Inferior parietal cortex (tissue), 1 donor: ENCODE data around the gene ACE2.

Experiments used
- DNase-seq: peaks from one replicate; pipeline ENCODE4 v3.0.0-alpha.2; 2016; ENCODE audit errors: extremely low spot score

ACE2 gene

DNA sequence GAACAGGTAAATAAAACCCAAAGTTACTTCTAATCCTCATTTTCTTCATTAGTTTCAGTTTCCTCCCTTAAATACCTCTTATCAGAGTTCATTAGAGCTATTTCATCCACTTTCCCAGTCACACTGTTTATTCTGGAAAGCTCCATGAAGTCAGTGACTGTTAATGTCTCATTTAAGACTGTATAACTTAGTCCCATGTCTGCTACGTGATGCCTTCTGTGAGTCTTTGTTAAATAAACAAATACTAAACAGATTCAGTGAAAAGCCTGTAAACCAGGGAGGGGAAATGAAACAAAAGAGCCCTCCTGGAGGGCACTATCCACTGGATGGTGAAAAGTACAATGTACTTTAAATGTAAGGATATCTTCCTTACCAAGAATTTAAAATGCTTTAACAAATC is 24.7 kb downstream of the ACE2 start:
- DNase-seq = no peak

DNA sequence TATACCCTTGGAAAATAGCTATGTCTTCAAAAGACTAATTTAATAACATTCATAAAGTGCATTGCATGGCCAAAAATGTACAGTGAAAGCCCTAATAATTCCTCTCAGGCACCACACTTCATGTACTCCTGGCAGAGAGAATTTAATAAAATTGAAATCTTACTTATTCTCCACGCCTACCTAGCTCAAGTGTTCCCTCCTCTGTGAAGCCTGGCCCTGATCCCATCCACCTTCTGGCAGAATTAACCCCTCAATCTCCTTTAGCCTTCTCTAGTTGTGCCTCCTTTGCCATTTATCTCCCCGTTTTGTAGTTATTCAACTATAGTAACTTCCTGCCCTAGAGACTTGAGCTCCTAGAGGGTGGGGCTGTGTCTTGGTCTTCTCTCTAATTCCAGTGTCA is 26.7 kb downstream of the ACE2 start:
- no peak for DNase-seq

DNA sequence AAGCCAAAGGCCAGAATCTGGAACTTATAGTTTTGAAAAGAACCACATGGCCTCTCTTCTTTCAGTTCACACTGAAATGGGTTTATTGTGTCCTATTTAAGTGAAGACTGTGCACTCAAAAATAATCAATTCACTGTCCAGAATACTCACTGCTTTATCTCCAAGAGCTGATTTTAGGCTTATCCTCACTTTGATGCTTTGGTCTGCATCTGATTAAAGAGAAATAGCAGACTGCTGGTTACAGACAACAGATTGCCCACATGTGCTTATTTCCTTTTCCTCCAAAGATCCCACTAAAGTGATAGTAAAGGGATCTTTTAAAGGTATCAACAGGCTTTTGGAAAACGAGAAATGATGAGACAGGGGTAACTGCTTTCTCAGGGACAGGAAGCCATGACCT is 30.6 kb downstream of the ACE2 start:
- no peak for DNase-seq

DNA sequence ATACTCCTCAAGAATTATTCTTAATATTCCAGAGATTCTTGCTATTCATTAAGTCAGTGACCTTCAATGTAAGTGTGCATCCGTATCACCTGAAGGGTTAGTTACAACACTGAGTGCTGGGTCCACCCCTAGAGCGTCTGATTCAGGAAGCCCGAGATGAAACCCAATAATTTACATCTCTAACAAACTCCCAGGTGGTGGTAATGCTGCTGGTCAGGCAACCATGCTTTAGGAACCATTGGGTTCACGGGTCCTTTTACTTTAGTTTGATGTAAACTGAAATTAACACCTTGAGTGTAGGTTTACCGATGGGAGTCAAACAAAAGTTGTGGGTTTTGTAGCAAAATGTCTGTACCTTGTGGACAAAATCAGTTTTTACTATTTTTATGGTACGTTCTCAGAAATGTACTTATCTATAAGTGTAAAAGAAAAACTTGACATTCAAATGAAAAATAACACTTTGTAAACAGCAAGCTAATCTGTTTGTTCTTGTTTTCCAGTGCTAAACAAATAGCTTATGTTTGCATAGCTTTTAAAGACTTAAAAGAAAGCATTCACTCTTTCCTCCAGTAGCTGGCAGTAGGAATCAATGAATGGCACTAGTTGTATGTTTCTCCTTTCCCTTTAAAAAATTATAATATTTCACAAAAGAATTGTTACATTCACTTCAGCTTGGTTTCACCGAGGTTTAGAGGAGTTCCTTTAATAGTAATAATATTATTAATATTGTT is 32.7 kb downstream of the ACE2 start:
- DNase-seq = no peak

DNA sequence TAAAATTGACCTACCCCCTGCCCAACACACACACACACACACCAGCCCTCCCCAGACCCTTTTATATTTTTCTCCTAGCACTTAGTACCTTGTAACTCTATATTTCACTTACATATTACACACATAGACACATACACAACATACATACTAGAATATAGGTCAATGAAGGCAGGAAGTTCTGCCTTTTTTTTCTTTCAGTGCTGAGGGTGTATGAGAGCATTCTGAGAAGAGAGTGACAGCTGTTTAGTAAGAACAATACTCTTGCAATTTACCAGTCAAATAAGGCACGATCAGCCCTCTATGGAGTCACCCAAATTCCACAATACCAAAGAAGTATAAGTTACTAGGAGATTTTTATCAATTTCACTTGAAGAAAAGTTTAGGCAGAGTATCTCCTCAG is 33.5 kb downstream of the ACE2 start:
- no peak for DNase-seq

DNA sequence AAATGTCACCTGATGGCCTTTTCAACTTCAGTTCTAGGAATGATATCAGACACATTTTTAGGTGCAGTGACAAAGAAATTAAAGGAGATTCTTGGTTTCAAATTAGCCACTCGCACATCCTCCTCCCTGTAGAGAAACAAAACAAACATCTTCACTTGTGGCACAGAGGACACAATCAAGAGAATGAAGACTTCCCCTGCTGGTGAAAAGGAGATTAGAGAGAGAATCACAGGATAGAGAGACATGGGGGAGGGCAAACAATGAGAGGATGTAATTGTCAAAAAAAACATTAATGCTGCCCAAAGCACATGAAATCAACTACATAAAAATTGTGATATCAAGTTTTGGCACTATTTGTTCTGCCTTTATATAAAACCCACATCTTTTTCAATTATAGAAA is 34.5 kb downstream of the ACE2 start:
- DNase-seq = no peak

DNA sequence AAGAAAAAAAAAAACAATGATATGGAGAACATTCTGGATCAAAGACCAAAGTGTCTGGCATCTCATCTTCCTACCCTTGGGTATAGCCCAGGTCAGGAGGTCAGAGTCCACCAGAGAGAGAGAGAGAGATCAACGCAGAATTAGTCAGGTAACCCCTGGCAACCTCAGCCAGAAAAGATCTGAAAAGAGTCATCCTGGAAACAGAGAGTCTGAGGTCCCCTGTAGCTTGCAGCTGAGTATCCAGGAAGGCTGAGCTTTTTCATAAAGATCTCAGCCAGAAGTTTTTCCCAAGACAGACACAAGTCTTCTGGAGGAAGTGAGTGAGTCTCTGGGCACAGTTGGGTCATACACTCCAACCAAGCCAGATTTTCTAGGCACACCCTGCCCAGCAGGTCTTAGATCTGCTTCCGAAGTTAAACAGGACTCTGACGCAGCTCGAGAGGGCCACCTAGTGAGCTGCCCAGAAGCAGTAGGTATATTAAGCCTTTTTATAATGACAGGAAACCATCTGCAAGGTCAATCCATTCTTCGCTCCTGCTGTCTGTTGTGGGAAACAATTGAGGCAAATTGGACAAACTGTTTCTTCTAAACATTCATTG is 35.7 kb downstream of the ACE2 start:
- DNase-seq = peak; percentile 36

DNA sequence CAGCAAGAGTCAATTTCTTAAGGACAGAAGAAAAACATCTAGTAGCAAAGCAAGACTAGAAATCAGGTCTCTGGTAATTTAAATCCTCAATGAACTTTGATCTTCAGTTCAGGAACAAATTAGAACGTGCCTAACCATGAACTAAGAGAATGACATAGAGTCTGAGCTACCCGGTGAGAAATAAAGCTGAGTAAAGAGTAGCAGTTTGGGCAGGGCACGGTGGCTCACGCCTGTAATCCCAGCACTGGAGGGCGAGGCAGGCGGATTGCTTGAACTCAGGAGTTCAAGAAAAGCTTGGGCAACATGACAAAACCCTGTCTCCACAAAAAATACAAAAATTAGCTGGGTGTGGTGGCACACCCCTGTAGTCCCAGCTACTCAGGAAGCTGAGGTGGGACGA is 37.7 kb downstream of the ACE2 start:
- DNase-seq = no peak

DNA sequence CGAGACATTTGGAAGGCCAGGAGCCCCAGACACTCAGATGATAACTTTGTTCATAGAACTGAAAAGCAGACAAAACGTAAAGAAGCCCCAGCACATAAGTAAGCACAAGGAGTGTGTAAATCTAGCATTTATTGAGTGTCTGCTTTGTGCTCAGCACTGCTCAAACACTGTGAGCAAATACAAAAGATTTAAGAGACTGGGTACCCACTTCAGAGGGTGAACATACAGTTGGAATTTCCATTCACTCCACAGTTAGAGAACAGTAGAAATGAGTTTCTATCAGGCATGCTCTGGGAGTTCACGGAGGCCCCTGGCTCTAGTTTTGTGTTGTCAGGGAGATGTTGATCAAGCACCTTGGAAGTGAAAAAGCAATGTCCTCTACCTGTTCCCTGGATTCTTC is 39.8 kb downstream of the ACE2 start:
- no peak for DNase-seq

DNA sequence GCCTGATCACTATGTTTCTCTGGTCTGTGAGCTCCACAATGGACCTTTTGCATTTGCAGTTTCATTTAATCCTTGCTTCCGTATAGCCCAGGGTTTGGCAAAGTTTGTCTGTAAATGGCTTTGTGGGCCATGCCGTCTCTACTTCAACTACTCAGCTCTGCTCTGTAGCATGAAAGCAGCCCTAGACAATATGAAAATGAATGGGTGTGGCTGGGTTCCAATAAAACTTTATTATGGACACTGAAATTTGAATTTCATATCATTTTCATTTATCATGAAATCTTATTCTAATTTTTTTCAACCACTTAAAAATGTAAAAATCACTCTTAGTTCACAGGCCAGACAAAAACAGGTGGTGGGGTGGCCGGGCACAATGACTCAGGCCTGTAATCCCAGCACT is 41.5 kb downstream of the ACE2 start:
- no peak for DNase-seq

DNA sequence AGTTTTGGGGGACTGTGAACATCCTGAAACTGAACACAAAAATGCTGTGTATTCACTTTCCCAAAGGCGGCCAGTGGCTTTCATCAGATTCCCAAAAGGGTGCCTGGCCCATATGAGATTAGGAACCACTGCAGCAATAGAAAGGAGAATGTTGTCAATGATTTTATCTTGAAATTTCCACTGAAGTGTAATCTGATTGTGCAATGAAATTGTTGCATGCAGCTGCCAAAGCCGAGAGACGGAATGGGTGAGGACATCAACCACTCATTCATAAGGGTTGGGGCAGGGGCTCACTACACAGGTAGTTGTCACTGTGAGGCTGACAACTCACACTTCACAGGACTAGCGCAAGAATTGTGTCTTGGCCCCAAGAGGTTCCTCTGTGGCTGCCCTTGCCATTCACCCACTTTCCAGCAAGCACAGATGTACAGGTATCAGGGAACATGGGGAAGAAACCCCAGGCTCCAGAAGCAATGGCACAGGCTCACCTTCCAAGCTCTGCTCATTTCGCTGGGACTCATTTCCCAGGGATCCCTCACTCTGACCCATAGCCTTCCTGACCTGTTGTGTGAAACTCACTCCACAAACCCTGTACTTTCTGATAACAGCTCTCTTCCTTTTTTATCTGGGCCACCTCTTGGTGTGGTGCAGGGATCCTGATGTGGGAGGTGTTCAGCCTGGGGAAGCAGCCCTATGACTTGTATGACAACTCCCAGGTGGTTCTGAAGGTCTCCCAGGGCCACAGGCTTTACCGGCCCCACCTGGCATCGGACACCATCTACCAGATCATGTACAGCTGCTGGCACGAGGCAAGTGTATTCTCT is 51.4 kb downstream of the ACE2 start:
- no peak for DNase-seq

DNA sequence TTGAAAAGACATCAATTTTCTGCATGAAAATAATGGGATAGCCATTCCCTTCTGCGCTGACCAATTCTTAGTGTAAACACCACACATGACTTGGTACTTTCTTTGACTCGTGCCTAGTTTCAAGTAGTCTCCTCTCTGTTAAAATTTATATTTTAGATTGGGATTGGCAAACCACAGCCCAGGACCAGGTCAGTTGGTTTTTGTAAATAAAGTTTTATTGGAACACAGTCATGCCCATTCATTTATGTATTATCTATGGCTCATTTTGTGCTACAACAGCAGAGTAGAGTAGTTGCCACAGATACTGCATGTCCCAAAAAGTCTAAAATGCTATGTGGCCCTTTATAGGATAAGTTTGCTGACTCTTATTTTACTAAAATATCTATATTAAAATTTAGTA is 53.4 kb downstream of the ACE2 start:
- no peak for DNase-seq

DNA sequence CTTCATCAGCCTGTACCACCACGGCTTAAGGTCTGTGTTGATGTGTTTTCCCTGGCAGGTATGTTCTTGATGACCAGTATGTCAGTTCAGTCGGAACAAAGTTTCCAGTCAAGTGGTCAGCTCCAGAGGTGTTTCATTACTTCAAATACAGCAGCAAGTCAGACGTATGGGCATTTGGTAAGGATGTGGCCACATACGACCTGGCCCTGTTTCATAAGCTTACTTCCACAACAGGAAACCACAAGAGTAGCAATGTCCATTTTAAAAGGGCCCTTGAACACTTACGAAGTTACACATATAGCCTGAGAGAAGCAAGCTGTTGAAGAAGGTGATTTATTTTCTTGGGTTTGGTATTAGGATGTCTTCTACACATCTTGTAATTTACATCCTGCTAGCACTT is 54.0 kb downstream of the ACE2 start:
- DNase-seq = no peak

DNA sequence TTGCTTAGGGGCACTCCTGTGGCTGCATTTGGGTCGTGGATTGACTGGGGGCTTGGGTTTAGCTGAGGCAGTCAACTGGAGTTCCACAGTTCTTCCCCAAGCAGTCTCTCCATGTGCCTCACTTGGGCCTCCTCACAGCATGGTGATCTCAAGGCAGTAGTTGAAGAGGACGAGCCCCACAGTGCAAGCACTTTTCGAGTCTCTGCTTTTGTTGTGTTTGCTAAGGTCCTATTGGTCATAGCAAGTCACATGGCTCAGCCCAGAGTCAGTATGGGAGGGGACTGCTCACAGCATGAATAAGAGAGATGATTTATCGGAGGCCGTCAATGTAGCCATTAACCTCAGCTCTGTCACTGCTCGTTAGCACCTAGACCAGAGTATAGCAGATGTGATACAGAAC is 70.4 kb downstream of the ACE2 start:
- no peak for DNase-seq

DNA sequence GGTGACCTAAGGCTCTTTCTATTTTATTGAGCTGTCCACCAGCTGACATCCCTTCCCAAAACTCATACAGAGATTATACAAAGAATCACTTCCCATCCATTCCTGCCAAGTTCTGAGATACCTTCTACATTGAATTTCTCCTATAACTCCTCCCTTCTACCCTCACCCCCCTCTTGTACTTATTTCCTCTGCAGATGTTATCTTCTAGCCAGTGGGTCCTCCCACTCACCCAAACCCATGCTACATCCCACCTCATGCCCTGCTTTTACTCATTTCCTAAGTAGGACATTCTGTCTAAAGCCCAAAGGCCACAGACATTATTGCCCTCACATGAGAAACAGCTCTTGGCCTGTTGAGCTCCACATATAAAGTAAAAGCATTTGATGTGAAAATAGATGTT is 71.6 kb downstream of the ACE2 start:
- DNase-seq = no peak

DNA sequence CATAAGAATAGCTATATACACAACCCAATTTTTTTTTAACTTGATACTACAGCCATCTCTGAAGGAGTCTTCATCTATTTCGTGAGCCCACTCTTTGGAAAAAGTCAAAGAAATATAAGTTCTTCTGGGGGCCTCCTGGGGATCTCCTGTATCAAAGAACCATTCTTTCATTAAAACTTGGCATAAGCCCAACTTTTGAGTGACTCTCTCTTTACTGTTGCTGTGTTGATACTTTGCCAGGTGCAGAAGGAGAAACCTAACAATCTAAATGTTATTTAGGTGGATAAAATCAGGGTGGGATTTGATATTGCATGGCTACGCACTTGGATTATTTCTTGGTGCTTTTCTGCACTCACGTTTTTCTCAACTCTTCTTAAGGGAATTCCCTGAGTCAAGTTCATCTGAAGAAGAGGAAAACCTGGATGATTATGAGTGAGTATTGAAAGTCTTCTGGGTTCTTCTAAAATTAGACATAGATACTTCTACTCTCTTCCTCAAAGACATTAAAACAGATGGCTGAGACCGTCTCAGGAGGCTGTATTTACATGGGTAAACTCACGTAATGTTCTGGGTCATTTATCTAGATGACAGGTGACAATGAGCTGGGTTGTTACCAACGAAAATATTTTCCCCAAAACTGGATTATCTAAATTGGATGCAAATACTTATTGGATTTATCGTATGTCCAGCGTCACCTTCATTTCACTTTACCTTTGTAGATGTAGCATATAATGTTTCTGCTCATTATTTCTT is 74.9 kb downstream of the ACE2 start:
- no peak for DNase-seq

DNA sequence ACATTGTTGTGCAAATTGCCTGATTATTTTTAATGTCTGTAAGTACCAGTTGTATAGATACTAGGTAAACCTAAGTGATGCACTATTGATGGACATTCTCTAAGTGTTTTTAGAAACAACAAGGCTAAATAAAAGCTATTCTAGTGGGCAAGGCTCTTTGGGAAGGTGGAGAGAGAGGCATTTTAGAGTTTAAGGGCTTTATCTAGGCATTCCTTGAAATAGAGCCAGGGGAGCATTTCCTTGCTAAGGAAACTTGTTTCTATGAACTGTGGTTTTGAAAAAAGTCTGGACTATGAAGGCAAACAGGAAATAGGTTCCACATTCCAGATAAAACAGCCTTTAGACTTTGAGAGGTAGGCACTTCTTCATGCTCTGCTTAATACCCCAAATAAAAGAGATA is 76.3 kb downstream of the ACE2 start:
- no peak for DNase-seq

DNA sequence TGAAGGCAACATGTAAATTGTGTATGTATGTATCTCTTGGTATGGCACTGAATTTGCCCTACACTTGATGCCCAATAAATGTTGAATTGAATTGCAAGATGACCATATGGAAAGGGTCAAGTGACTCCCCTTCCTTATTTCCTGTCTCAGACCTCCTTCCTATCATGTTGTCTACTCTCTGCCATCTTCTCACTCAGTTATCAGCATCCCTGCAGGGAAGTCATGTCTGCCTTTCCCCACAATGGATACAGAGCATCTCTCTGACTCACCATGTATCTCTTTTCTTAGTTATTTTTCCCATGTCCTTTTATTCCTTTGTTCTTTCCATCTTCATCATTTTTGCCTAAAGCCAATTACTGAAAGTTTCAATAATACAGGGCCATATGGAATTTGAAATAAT is 77.7 kb downstream of the ACE2 start:
- no peak for DNase-seq

DNA sequence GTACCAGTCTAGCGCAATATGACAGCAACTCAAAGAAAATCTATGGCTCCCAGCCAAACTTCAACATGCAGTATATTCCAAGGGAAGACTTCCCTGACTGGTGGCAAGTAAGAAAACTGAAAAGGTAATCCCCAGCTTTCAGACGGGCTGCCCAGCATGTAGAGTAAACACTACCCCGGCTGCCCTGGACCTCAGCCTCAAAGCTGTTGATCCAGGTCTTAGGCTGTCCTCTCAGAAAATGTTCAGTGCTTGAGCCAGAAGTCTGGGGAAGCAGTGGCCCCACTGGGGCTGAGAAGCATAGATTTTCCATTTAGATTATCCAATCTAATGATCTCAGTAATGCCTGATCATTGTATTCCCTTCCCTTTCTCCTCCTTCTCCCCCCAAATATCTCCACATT is 78.3 kb downstream of the ACE2 start:
- no peak for DNase-seq

DNA sequence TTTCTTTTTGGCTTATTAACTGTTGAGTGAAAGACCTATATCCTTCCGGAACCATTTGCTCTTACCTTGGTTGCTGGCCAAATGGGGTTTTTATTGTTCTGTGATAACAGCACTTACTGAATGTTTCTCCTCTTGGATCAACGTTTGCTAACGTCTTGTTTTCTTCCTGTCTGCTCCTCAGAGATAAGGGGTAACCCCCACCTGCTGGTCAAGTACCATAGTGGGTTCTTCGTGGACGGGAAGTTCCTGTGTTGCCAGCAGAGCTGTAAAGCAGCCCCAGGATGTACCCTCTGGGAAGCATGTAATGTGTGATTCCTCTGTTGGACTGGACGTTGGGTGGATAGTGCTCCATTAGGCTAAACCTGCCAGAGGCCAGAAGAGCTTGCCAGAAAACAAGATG is 84.8 kb downstream of the ACE2 start:
- DNase-seq = no peak

DNA sequence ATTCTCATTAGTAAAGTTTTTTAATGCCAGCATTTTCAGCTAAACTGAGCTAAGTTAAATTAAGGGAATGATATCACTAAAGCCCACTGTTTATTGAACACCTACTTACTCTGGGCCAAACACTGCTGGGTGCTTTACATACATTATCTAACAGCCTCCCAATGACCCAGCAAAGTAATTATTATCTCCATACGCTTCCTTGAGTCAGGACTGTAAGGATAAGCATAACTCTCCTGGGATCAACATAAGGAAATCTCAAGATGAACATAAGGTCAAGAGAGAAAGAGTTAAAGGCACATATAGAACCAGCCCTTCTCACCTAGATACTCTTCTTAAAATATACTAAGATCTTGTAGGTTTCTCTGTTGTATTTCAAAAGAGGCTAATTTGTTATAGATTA is 86.5 kb downstream of the ACE2 start:
- DNase-seq = no peak

DNA sequence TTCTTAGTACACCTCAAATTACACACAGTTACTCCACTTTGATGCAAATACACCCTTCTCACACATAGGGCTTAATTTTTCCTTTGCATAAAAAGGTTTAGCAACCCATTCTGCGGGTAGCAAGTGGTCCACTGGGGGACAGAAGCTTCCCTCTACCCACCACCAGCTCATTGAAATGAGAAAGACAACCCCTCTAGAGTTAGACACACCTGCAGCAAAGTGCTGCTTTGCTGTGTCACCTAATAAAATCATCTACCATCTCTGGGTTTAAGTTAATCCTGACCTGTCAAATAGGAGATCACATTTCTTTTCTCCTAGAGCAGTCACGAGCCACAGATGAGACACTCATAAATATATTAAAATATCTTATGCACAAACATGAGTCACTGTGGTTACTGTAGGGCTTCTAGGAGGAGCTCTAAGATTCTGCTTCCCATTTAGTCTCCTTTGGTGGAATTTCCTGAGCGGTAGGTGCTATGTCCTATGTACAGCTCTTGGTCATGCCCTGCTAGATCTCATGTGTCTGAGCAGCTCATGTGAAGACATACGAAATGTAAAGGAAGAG is 88.3 kb downstream of the ACE2 start:
- no peak for DNase-seq
